ENCODE results near the gene APBB1.

The APBB1 gene

GRCh38 chr11:6457581-6458320, 38.9 kb upstream of the APBB1 start:
- DNase-seq (ENCODE audit: low read depth in 1 of 2, low spot score in 1 of 2), result no peak
- H3K27ac ChIP-seq (replicated peaks), result no peak overlapping the region
- TF ChIP-seq, protein P1, sequence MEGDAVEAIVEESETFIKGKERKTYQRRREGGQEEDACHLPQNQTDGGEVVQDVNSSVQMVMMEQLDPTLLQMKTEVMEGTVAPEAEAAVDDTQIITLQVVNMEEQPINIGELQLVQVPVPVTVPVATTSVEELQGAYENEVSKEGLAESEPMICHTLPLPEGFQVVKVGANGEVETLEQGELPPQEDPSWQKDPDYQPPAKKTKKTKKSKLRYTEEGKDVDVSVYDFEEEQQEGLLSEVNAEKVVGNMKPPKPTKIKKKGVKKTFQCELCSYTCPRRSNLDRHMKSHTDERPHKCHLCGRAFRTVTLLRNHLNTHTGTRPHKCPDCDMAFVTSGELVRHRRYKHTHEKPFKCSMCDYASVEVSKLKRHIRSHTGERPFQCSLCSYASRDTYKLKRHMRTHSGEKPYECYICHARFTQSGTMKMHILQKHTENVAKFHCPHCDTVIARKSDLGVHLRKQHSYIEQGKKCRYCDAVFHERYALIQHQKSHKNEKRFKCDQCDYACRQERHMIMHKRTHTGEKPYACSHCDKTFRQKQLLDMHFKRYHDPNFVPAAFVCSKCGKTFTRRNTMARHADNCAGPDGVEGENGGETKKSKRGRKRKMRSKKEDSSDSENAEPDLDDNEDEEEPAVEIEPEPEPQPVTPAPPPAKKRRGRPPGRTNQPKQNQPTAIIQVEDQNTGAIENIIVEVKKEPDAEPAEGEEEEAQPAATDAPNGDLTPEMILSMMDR (IDR thresholded peaks at IDR 0.05; ENCODE audit: insufficient read depth, low read length), result no peak
- TF ChIP-seq, protein P2, sequence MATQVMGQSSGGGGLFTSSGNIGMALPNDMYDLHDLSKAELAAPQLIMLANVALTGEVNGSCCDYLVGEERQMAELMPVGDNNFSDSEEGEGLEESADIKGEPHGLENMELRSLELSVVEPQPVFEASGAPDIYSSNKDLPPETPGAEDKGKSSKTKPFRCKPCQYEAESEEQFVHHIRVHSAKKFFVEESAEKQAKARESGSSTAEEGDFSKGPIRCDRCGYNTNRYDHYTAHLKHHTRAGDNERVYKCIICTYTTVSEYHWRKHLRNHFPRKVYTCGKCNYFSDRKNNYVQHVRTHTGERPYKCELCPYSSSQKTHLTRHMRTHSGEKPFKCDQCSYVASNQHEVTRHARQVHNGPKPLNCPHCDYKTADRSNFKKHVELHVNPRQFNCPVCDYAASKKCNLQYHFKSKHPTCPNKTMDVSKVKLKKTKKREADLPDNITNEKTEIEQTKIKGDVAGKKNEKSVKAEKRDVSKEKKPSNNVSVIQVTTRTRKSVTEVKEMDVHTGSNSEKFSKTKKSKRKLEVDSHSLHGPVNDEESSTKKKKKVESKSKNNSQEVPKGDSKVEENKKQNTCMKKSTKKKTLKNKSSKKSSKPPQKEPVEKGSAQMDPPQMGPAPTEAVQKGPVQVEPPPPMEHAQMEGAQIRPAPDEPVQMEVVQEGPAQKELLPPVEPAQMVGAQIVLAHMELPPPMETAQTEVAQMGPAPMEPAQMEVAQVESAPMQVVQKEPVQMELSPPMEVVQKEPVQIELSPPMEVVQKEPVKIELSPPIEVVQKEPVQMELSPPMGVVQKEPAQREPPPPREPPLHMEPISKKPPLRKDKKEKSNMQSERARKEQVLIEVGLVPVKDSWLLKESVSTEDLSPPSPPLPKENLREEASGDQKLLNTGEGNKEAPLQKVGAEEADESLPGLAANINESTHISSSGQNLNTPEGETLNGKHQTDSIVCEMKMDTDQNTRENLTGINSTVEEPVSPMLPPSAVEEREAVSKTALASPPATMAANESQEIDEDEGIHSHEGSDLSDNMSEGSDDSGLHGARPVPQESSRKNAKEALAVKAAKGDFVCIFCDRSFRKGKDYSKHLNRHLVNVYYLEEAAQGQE (IDR thresholded peaks at IDR 0.05; ENCODE audit: insufficient replicate concordance, low read depth), result no peak
- TF ChIP-seq GABPA (IDR thresholded peaks at IDR 0.05; ENCODE audit: low read depth) (no peak), POLR2AphosphoS5 (IDR thresholded peaks at IDR 0.05; ENCODE audit: low read depth) (no peak), SPI1 (IDR thresholded peaks at IDR 0.05; ENCODE audit: borderline replicate concordance, low read depth) (no peak)
- peaks cover 2% of the 10 kb centered on the region for H3K27me3 ChIP-seq (ENCODE audit: insufficient read depth, poor library complexity, severe bottlenecking)
- H3K4me3 ChIP-seq (replicated peaks; ENCODE audit: insufficient read depth, low read length), result no peak overlapping the region

DNA sequence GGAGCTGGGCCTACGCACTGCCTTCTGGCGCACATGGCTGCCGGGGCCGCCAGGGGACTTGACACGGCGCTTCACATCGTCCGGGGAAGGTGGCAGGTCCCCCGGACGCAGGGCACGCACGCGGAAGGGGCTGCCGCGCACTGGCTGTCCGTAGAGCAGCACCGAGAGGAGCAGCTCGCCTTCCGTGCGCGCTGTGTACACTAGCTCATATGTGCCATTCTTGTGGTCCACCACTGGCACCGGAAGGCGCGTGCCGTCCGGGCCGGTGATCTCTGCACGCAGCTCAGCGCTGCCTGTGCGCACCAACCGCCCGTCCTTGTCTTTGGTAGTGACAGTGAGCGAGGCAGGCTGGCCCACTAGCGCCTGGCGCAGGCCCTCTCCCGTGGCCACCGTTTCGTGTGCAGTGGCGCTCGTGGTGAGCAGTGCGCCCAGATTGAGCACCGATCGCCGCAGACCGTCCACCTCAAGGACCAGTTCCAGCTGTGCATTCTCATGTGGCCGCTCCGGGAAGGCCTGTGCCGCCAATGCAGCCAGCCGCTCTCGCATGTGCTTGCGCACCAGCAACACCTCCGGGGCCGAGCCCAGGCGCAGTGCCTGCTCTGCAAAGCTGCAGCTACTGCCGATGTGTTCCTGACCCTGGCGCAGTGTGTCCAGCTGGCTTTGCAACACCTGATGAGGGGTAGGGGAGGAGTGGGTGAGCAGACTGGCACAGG, 37.6 kb upstream of the APBB1 start:
- Histone ChIP-seq H3K27me3 (ENCODE audit: insufficient read depth, poor library complexity, severe bottlenecking) (no peaks in the 10 kb centered on the region), H3K4me3 (replicated peaks; ENCODE audit: insufficient read depth, low read length) (no peak overlapping the region), H3K27ac (replicated peaks) (no peak overlapping the region)
- TF ChIP-seq, protein P1 (IDR thresholded peaks at IDR 0.05; ENCODE audit: insufficient read depth, low read length), result no peak
- TF ChIP-seq POLR2AphosphoS5 (IDR thresholded peaks at IDR 0.05; ENCODE audit: low read depth) (no peak), SPI1 (IDR thresholded peaks at IDR 0.05; ENCODE audit: borderline replicate concordance, low read depth) (no peak), GABPA (IDR thresholded peaks at IDR 0.05; ENCODE audit: low read depth) (no peak)
- TF ChIP-seq, protein P2 (IDR thresholded peaks at IDR 0.05; ENCODE audit: insufficient replicate concordance, low read depth), result no peak
- DNase-seq (ENCODE audit: low read depth in 1 of 2, low spot score in 1 of 2), result no peak

DNA sequence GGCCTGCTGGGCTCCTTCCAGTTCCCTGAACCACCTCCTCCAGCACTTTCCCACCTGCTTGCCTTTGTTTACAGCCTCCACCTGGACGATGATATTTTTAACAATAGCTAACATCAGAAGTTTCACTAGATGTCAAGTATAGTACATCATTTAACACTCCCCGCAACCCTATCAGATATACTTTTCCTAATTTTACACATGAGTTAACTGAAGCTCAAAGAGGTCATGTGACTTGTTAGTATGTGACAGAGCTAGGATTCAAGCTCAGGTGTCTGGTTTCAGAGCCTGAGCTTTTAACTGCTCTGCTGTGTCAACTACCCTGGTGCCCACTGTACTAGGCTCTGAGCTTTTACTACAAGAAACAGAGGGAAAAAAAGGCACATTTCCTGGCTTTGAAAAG, 36.2 kb upstream of the APBB1 start:
- TF ChIP-seq, protein P1 (IDR thresholded peaks at IDR 0.05; ENCODE audit: insufficient read depth, low read length), result no peak
- TF ChIP-seq, protein P2 (IDR thresholded peaks at IDR 0.05; ENCODE audit: insufficient replicate concordance, low read depth), result no peak
- TF ChIP-seq POLR2AphosphoS5 (IDR thresholded peaks at IDR 0.05; ENCODE audit: low read depth) (no peak), GABPA (IDR thresholded peaks at IDR 0.05; ENCODE audit: low read depth) (no peak), SPI1 (IDR thresholded peaks at IDR 0.05; ENCODE audit: borderline replicate concordance, low read depth) (no peak)
- no peak overlapping the region for H3K4me3 ChIP-seq (replicated peaks; ENCODE audit: insufficient read depth, low read length)
- no peaks in the 10 kb centered on the region for H3K27me3 ChIP-seq (ENCODE audit: insufficient read depth, poor library complexity, severe bottlenecking)
- no peak for DNase-seq (ENCODE audit: low read depth in 1 of 2, low spot score in 1 of 2)
- H3K27ac ChIP-seq (replicated peaks), result no peak overlapping the region
